Keratinocyte (primary cell): Measurements from ENCODE around the gene HECTD1. TPM values are rescaled to one million over a fixed set of nuclear protein-coding genes. Genes with fewer than 3 reads are reported as not detected.

Source experiments
- DNase-seq: peaks from one replicate; pipeline ENCODE4 v3.0.0-alpha.2; 2011; ENCODE audit warnings: low read depth, missing footprints, low spot score
- FAIRE-seq: peaks from 2 replicates; lab custom pipeline; 2011; peaks lifted over from hg19 to GRCh38; lab: Jason Lieb, UNC
- H2AFZ ChIP-seq: 2 replicates; pipeline ENCODE4 v1.6.0; 2012; ENCODE audit warnings: low read length, control low read depth, inconsistent platforms; ENCODE audit not compliant: control insufficient read depth
- H3K27ac ChIP-seq: 2 replicates; pipeline ENCODE4 v1.5.1; 2011; ENCODE audit warnings: low read length; ENCODE audit not compliant: control insufficient read depth, insufficient read depth
- H3K27me3 ChIP-seq: 3 replicates; pipeline ENCODE4 v1.6.0; 2011; ENCODE audit warnings: low read length; ENCODE audit not compliant: control insufficient read depth, insufficient read depth; ENCODE audit errors: extremely low read depth
- H3K36me3 ChIP-seq, 2 experiments: 2 replicates in 1 of 2; 3 replicates in 1 of 2; pipeline ENCODE4 v1.5.1; 2011; ENCODE audit warnings: low read length in 2 of 2, mild to moderate bottlenecking in 1 of 2; ENCODE audit not compliant: control insufficient read depth in 2 of 2, insufficient read depth in 2 of 2; ENCODE audit errors: extremely low read depth in 1 of 2
- H3K4me1 ChIP-seq: 3 replicates; pipeline ENCODE4 v1.5.1; 2011; ENCODE audit warnings: low read length; ENCODE audit not compliant: control insufficient read depth, insufficient read depth; ENCODE audit errors: extremely low read depth
- H3K4me2 ChIP-seq: 3 replicates; pipeline ENCODE4 v1.6.0; 2011; ENCODE audit warnings: low read depth, low read length; ENCODE audit not compliant: control insufficient read depth, insufficient read depth; ENCODE audit errors: extremely low read depth
- H3K4me3 ChIP-seq, 3 experiments: fragments of 200-600 bp in 1 of 3; sonication (generic) in 1 of 3; 2 replicates in 2 of 3; 3 replicates in 1 of 3; pipeline ENCODE4 v1.5.1; 2011 to 2016; ENCODE audit warnings: low read length in 3 of 3, mild to moderate bottlenecking in 3 of 3, control low read depth in 2 of 3, inconsistent platforms in 1 of 3, low read depth in 1 of 3, mixed read lengths in 1 of 3, mixed run types in 1 of 3, moderate library complexity in 1 of 3; ENCODE audit not compliant: control insufficient read depth in 2 of 3, insufficient read depth in 2 of 3; ENCODE audit errors: extremely low read depth in 1 of 3
- H3K79me2 ChIP-seq: 2 replicates; pipeline ENCODE4 v1.6.0; 2012; ENCODE audit warnings: low read length; ENCODE audit not compliant: control insufficient read depth, insufficient read depth
- H3K9ac ChIP-seq: 3 replicates; pipeline ENCODE4 v1.6.0; 2011; ENCODE audit warnings: low read length; ENCODE audit not compliant: control insufficient read depth, insufficient read depth; ENCODE audit errors: extremely low read depth
- H3K9me1 ChIP-seq: 3 replicates; pipeline ENCODE4 v1.6.0; 2011; ENCODE audit warnings: low read length; ENCODE audit not compliant: control insufficient read depth, insufficient read depth; ENCODE audit errors: extremely low read depth
- H3K9me3 ChIP-seq: 2 replicates; pipeline ENCODE4 v1.5.1; 2012; ENCODE audit warnings: low read depth, low read length; ENCODE audit not compliant: control insufficient read depth
- H4K20me1 ChIP-seq: 3 replicates; pipeline ENCODE4 v1.6.0; 2011; ENCODE audit warnings: low read length; ENCODE audit not compliant: control insufficient read depth, insufficient read depth; ENCODE audit errors: extremely low read depth
- CTCF ChIP-seq, 3 experiments: IDR thresholded peaks in 1 of 3; conservative IDR thresholded peaks in 1 of 3; optimal IDR thresholded peaks in 1 of 3; 2 replicates in 2 of 3; 3 replicates in 1 of 3; pipeline versions ENCODE3 to v1.5.1; 2011; ENCODE audit warnings: low read length in 3 of 3, mild to moderate bottlenecking in 3 of 3, moderate library complexity in 2 of 3, control low read depth in 1 of 3, inconsistent platforms in 1 of 3; ENCODE audit not compliant: insufficient read depth in 2 of 3; ENCODE audit errors: extremely low read depth in 1 of 3
- EZH2 ChIP-seq: IDR thresholded peaks from one replicate; pipeline ENCODE4 v1.6.1; 2012; ENCODE audit warnings: inconsistent platforms, mild to moderate bottlenecking, low read length, moderate library complexity
- dilution Hi-C: fragments of 300-500 bp; cut with MboI; formaldehyde crosslinking; loops from one replicate; pipeline ENCODE4 v1.7.0; 2020; ENCODE audit warnings: low sequenced_read_pairs; ENCODE audit not compliant: extremely low pct_ligation_motif_present
- polyA plus RNA-seq, 5 experiments: library from polyadenylated mRNA; depleted of rRNA in 3 of 5; stranded (reverse) in 3 of 5; stranded (forward) in 1 of 5; unstranded in 1 of 5; fragments of >200 nt; gene quantifications; 1 replicate in 1 of 5; 2 replicates in 3 of 5; 3 replicates in 1 of 5; pipeline versions ENCODE4 v1.2.1 to v1.2.3, GENCODE V29; 2011 to 2012; ENCODE audit warnings: missing spikeins in 2 of 5, low read depth in 1 of 5, low replicate concordance in 1 of 5

Gene HECTD1
- polyA plus RNA-seq, 1 donor (not counting 4 experiments of a cell fraction or from before 2014, with no cell fraction given) = 94.8 TPM

GRCh38 chr14:31170411-31170810, 37.2 kb downstream of the HECTD1 start:
- H3K9ac ChIP-seq = no peak overlapping the region
- FAIRE-seq (no peak), DNase-seq (no peak)
- peaks cover 19 to 37% of the 10 kb centered on the region in 2 experiments for H3K36me3 ChIP-seq
- no peak overlapping the region for H2AFZ ChIP-seq
- H3K79me2 ChIP-seq = no peaks in the 10 kb centered on the region
- no peaks in the 10 kb centered on the region for H3K9me1 ChIP-seq
- peak overlapping the region; percentile 55 for H3K27ac ChIP-seq
- no peaks in the 10 kb centered on the region for H4K20me1 ChIP-seq
- H3K4me3 ChIP-seq = no peak overlapping the region
- no peak for TF ChIP-seq EZH2
- no peak for TF ChIP-seq CTCF (optimal IDR thresholded peaks at IDR 0.05 in 1 of 3, IDR thresholded peaks at IDR 0.05 in 1 of 3, conservative IDR thresholded peaks at IDR 0.05 in 1 of 3; ENCODE audit: extremely low read depth in 1 of 3, insufficient read depth in 2 of 3, low read length in 3 of 3)
- dilution Hi-C loops = no loop called here
- no peaks in the 10 kb centered on the region for H3K9me3 ChIP-seq
- peaks cover 24% of the 10 kb centered on the region for H3K4me1 ChIP-seq
- H3K27me3 ChIP-seq = no peaks in the 10 kb centered on the region
- no peak overlapping the region for H3K4me2 ChIP-seq

- H3K36me3 ChIP-seq = peaks cover 15 to 36% of the 10 kb centered on the region in 2 experiments
- H3K9ac ChIP-seq = no peak overlapping the region
- no peak overlapping the region for H3K4me3 ChIP-seq
- no peak overlapping the region for H3K4me2 ChIP-seq
- H3K4me1 ChIP-seq = peaks cover 28% of the 10 kb centered on the region
- no peaks in the 10 kb centered on the region for H3K9me3 ChIP-seq
- no peak for FAIRE-seq
- no peaks in the 10 kb centered on the region for H3K27me3 ChIP-seq
- peaks cover 3% of the 10 kb centered on the region for H3K79me2 ChIP-seq
- TF ChIP-seq CTCF (optimal IDR thresholded peaks at IDR 0.05 in 1 of 3, IDR thresholded peaks at IDR 0.05 in 1 of 3, conservative IDR thresholded peaks at IDR 0.05 in 1 of 3; ENCODE audit: extremely low read depth in 1 of 3, insufficient read depth in 2 of 3, low read length in 3 of 3) (no peak), EZH2 (no peak)
- no peak overlapping the region for H3K27ac ChIP-seq
- no peaks in the 10 kb centered on the region for H3K9me1 ChIP-seq
- no peak overlapping the region for H2AFZ ChIP-seq
- H4K20me1 ChIP-seq = no peaks in the 10 kb centered on the region
- dilution Hi-C loops = no loop called here
- DNase-seq = no peak
Measured at GRCh38 chr14:31169877-31170276, 37.7 kb downstream of the HECTD1 start.
